ENCODE measurements around the gene TUBE1. TPM values are rescaled to one million over a fixed set of nuclear protein-coding genes. Genes with fewer than 3 reads are reported as not detected.

The TUBE1 gene
- total RNA-seq, 1 experiment from 2014 or later, result 11.6 TPM

DNA sequence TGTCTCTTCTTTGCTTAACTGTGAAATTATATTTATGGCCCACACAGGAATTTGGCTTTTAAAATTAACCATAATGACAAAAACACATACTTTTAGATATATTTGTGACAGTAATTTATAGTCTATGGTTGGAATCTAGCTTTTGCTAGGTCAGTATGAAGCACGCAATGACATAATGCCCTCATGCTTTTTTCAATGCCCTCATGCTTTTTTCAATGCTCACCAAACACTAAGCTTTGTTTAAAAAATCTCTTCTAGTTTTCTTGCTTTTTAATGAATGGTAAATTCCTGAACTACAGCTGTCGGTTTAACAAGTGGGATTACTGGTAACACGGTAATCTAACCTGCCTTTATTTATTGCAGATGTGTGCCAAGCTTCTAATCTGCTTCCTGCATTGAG is 20.7 kb downstream of the TUBE1 start:
- Histone ChIP-seq H3K23me2 (ENCODE audit: insufficient read length, low read depth, low read length, poor library complexity, severe bottlenecking) (no peaks in the 10 kb centered on the region), H3K27me3 (ENCODE audit: insufficient read depth, low read length) (no peaks in the 10 kb centered on the region), H3K18ac (ENCODE audit: insufficient read length, low read depth, low read length) (no peak overlapping the region), H4K91ac (ENCODE audit: insufficient read length, low read depth, low read length) (no peak overlapping the region), H2BK15ac (ENCODE audit: low read depth, low read length) (no peak overlapping the region), H3K4me1 (ENCODE audit: insufficient read depth, low read length) (no peaks in the 10 kb centered on the region), H4K8ac (replicated peaks; ENCODE audit: insufficient read length, low read depth, low read length) (no peak overlapping the region), H3T11ph (ENCODE audit: low read length) (no peak overlapping the region), H3K23ac (ENCODE audit: insufficient read length, low read depth, low read length) (no peak overlapping the region), H3K79me1 (ENCODE audit: insufficient read depth, low read depth, low read length, poor library complexity, severe bottlenecking) (no peaks in the 10 kb centered on the region), H3K9ac (ENCODE audit: extremely low read depth, insufficient read length, low read length) (no peak overlapping the region), H2AK5ac (ENCODE audit: insufficient read length, low read length) (no peak overlapping the region), H3K4me2 (ENCODE audit: insufficient read depth, insufficient read length, low read length) (no peak overlapping the region), H4K20me1 (ENCODE audit: control insufficient read depth, insufficient read depth, insufficient read length) (no peaks in the 10 kb centered on the region), H3K9me3 (ENCODE audit: control insufficient read depth, low read depth, low read length) (no peaks in the 10 kb centered on the region), H3K4ac (ENCODE audit: low read depth, low read length) (no peak overlapping the region), H2BK12ac (ENCODE audit: insufficient read length, low read depth, low read length) (no peak overlapping the region), H2AFZ (ENCODE audit: low read length) (no peak overlapping the region), H3K27ac (ENCODE audit: insufficient read length, low read depth, low read length) (no peak overlapping the region), H2BK120ac (ENCODE audit: low read depth, low read length, poor library complexity, severe bottlenecking) (no peak overlapping the region), H4K5ac (ENCODE audit: insufficient read length, low read depth, low read length) (no peak overlapping the region), H2BK20ac (ENCODE audit: low read depth, low read length, poor library complexity, severe bottlenecking) (no peak overlapping the region), H2BK5ac (ENCODE audit: insufficient read length, low read length) (no peak overlapping the region), H3K56ac (ENCODE audit: insufficient read length, low read depth, low read length) (no peak overlapping the region), H3K79me2 (ENCODE audit: insufficient read depth, low read length) (no peaks in the 10 kb centered on the region), H3K14ac (ENCODE audit: insufficient read depth, low read length) (no peak overlapping the region)
- Mint-ChIP-seq H3K27ac (no peak overlapping the region), H3K27me3 (ENCODE audit: low read depth) (no peaks in the 10 kb centered on the region), H3K4me3 (no peak overlapping the region), H3K9me3 (no peaks in the 10 kb centered on the region), H3K4me1 (no peaks in the 10 kb centered on the region), H3K36me3 (ENCODE audit: insufficient read depth in 1 of 3, low read depth in 3 of 3) (0 out of 7 replicates have a peak, but pooled peaks cover 0 to 1% (median 0%) of the 10 kb centered on the region in 3 experiments)
- WGBS (ENCODE audit: extremely low coverage, insufficient read length, low lambda C conversion rate), result no CpG with 5 or more reads among the region's 3 CpGs
- DNase-seq, result no peak
- TF ChIP-seq, protein P1, sequence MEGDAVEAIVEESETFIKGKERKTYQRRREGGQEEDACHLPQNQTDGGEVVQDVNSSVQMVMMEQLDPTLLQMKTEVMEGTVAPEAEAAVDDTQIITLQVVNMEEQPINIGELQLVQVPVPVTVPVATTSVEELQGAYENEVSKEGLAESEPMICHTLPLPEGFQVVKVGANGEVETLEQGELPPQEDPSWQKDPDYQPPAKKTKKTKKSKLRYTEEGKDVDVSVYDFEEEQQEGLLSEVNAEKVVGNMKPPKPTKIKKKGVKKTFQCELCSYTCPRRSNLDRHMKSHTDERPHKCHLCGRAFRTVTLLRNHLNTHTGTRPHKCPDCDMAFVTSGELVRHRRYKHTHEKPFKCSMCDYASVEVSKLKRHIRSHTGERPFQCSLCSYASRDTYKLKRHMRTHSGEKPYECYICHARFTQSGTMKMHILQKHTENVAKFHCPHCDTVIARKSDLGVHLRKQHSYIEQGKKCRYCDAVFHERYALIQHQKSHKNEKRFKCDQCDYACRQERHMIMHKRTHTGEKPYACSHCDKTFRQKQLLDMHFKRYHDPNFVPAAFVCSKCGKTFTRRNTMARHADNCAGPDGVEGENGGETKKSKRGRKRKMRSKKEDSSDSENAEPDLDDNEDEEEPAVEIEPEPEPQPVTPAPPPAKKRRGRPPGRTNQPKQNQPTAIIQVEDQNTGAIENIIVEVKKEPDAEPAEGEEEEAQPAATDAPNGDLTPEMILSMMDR (conservative IDR thresholded peaks at IDR 0.05), result no peak

All from H9 (cell line).